T-cell (primary cell): ENCODE data around the gene CLIP2. TPM values are rescaled to one million over a fixed set of nuclear protein-coding genes. Genes with fewer than 3 reads are reported as not detected.

Experiments
- ATAC-seq, 4 experiments: fragments of 200-7000 bp in 3 of 4; fragments of 150-1000 bp in 1 of 4; cut with Tn5 transposase; replicated peaks in 1 of 4; 1 replicate in 3 of 4; 2 replicates in 1 of 4; pipeline ENCODE4 v1.10.0; 2021; ENCODE audit warnings: moderate library complexity in 3 of 4, mild to moderate bottlenecking in 2 of 4, moderate number of reproducible peaks in 1 of 4
- CTCF ChIA-PET, 2 donors: fragments of 300-600 bp; sonication (Branson Sonifier 250); formaldehyde crosslinking; loops; one replicate each; lab custom pipeline; 2022; ENCODE audit warnings: antibody characterized with exemption in 2 of 2; lab: Charles Lee
- POLR2A ChIA-PET, 2 donors: fragments of 300-600 bp; sonication (Branson Sonifier 250); formaldehyde crosslinking; loops; one replicate each; lab custom pipeline; 2022; ENCODE audit warnings: antibody characterized with exemption in 2 of 2; lab: Charles Lee
- DNase-seq, 35 experiments: peaks; one replicate each; pipeline versions ENCODE4 v3.0.0 to v3.0.0-alpha.2; 2013 to 2023
- H3K27ac ChIP-seq: one replicate; pipeline ENCODE4 v1.5.1; 2013; ENCODE audit warnings: low read length
- H3K27me3 ChIP-seq, 2 experiments: replicated peaks in 1 of 2; 1 replicate in 1 of 2; 2 replicates in 1 of 2; pipeline versions ENCODE4 v1.6.1 to v1.7.0; 2013; ENCODE audit warnings: low read length in 1 of 2, mixed read lengths in 1 of 2; ENCODE audit not compliant: control insufficient read depth in 2 of 2, insufficient read depth in 2 of 2; ENCODE audit errors: extremely low read depth in 1 of 2
- H3K36me3 ChIP-seq, 2 donors: 1 replicate in 1 of 2; 2 replicates in 1 of 2; pipeline versions ENCODE4 v1.6.1 to v1.7.0; 2013; ENCODE audit warnings: low read length in 1 of 2; ENCODE audit not compliant: control insufficient read depth in 2 of 2, insufficient read depth in 1 of 2; ENCODE audit errors: extremely low read depth in 1 of 2
- H3K4me1 ChIP-seq, 2 experiments: 1 replicate in 1 of 2; 2 replicates in 1 of 2; pipeline versions ENCODE4 v1.6.1 to v1.7.0; 2013; ENCODE audit warnings: low read length in 2 of 2, mixed read lengths in 1 of 2; ENCODE audit not compliant: insufficient read depth in 2 of 2, control insufficient read depth in 1 of 2; ENCODE audit errors: extremely low read depth in 1 of 2
- H3K4me3 ChIP-seq, 2 donors: 1 replicate in 1 of 2; 2 replicates in 1 of 2; pipeline versions ENCODE4 v1.5.1 to v1.7.0; 2013; ENCODE audit warnings: mild to moderate bottlenecking in 2 of 2, low read length in 1 of 2, moderate library complexity in 1 of 2; ENCODE audit not compliant: control insufficient read depth in 1 of 2; ENCODE audit errors: extremely low read depth in 1 of 2
- H3K9me3 ChIP-seq: 2 replicates; pipeline ENCODE4 v1.7.0; 2013
- H3K27ac Mint-ChIP-seq, 2 donors: one replicate each; pipeline ENCODE4 v1.8.0; 2020 to 2021; ENCODE audit warnings: mild to moderate bottlenecking in 2 of 2, mixed read lengths in 2 of 2
- H3K27me3 Mint-ChIP-seq, 2 donors: one replicate each; pipeline ENCODE4 v1.8.0; 2021 to 2022; ENCODE audit warnings: mixed read lengths in 2 of 2
- H3K36me3 Mint-ChIP-seq: one replicate; pipeline ENCODE4 v1.8.0; 2021; ENCODE audit warnings: mixed read lengths
- H3K4me1 Mint-ChIP-seq, 3 donors: one replicate each; pipeline ENCODE4 v1.8.0; 2020 to 2022; ENCODE audit warnings: mixed read lengths in 3 of 3, mild to moderate bottlenecking in 1 of 3
- H3K4me3 Mint-ChIP-seq, 3 donors: one replicate each; pipeline ENCODE4 v1.8.0; 2020 to 2022; ENCODE audit warnings: mild to moderate bottlenecking in 3 of 3, mixed read lengths in 3 of 3, moderate library complexity in 3 of 3
- H3K9me3 Mint-ChIP-seq, 3 donors: one replicate each; pipeline ENCODE4 v1.8.0; 2020 to 2022; ENCODE audit warnings: mixed read lengths in 3 of 3
- WGBS: methylation state at CpG from one replicate; pipeline ENCODE4 v1.1.5; 2013; ENCODE audit warnings: missing lambda C conversion rate; ENCODE audit not compliant: insufficient coverage; 5-methylcytosine and 5-hydroxymethylcytosine counted together
- total RNA-seq, 35 experiments: library from RNA in 6 of 35; stranded (reverse) in 6 of 35; fragments of 120-200 nt in 1 of 35; gene quantifications; one replicate each; pipeline versions ENCODE4 v1.2.1 to v1.2.4 and lab custom pipeline; 2013 to 2026

Gene CLIP2
- total RNA-seq, 5 donors from 2014 or later (not counting 1 experiment from before 2014, with no cell fraction given), result 3.1 to 8.5 (median 6.3) TPM

- no peaks in the 10 kb centered on the region for H3K36me3 ChIP-seq
- WGBS, result 82% methylated on average over 4 of the region's 5 CpGs
- Mint-ChIP-seq H3K27ac (no peak overlapping the region), H3K27me3 (peaks cover 0 to 3% of the 10 kb centered on the region in 2 donors), H3K36me3 (no peaks in the 10 kb centered on the region), H3K4me1 (peaks cover 17 to 26% (median 20%) of the 10 kb centered on the region in 3 donors), H3K9me3 (no peaks in the 10 kb centered on the region), H3K4me3 (peak overlapping the region in 1 of 3 donors; percentile 18)
- H3K4me3 ChIP-seq, result no peak overlapping the region
- no peaks in the 10 kb centered on the region for H3K9me3 ChIP-seq
- ChIA-PET POLR2A (no interaction called here), CTCF (no interaction called here)
- no peak for ATAC-seq
- no peak for DNase-seq
- no peak overlapping the region for H3K27ac ChIP-seq
- H3K4me1 ChIP-seq, result peaks cover 7 to 26% of the 10 kb centered on the region in 2 experiments
- H3K27me3 ChIP-seq, result peaks cover 0 to 36% of the 10 kb centered on the region in 2 experiments
Measured at GRCh38 chr7:74291535-74291934, 2.3 kb downstream of the CLIP2 start.

- Mint-ChIP-seq H3K27ac (no peak overlapping the region), H3K9me3 (no peaks in the 10 kb centered on the region), H3K4me3 (no peak overlapping the region), H3K4me1 (peaks cover 16 to 25% (median 20%) of the 10 kb centered on the region in 3 donors), H3K27me3 (peaks cover 0 to 3% of the 10 kb centered on the region in 2 donors), H3K36me3 (no peaks in the 10 kb centered on the region)
- Histone ChIP-seq H3K4me3 (no peak overlapping the region), H3K27me3 (peaks cover 0 to 23% of the 10 kb centered on the region in 2 experiments), H3K9me3 (no peaks in the 10 kb centered on the region), H3K4me1 (peaks cover 7 to 26% of the 10 kb centered on the region in 2 experiments), H3K36me3 (no peaks in the 10 kb centered on the region), H3K27ac (no peak overlapping the region)
- 77% methylated on average over 8 of the region's 18 CpGs for WGBS
- DNase-seq, result no peak
- no peak for ATAC-seq
- ChIA-PET CTCF (interaction anchor here in 1 of 2 donors (0.9 kb wide), 1 partner anchor 108 kb away, joined by 3 read pairs; no protein-coding TSS in a partner anchor), POLR2A (no interaction called here)
Measured at GRCh38 chr7:74292757-74293576, 3.8 kb downstream of the CLIP2 start.

DNA sequence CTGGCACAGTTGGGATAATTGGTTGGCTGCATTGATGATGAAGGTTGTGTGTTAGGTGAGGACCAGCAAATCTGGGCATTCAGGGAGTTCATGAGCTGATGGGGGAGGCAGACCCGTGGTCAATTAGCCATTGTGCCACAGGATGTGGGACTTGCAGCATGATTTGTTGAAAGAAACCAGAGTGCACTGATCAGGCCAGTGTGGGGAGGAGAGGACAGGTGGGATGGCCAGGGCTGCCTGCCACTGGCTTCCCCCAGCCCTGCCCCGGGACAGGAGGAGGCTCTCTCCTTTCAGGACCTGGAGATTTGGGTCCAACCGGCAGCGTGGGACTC is 4.3 kb downstream of the CLIP2 start:
- POLR2A ChIA-PET, result no interaction called here
- H3K4me1 Mint-ChIP-seq, result peaks cover 11 to 19% (median 15%) of the 10 kb centered on the region in 3 donors

GRCh38 chr7:74294191-74294998 is 5.2 kb downstream of the CLIP2 start:
- peaks cover 0 to 13% of the 10 kb centered on the region in 2 experiments for H3K27me3 ChIP-seq
- 86% methylated on average over 12 of the region's 17 CpGs for WGBS
- no peaks in the 10 kb centered on the region for H3K9me3 ChIP-seq
- H3K27ac ChIP-seq, result no peak overlapping the region
- no peak overlapping the region for H3K4me3 ChIP-seq
- peaks cover 6 to 13% (median 9%) of the 10 kb centered on the region in 3 donors for H3K4me1 Mint-ChIP-seq
- no peak overlapping the region for H3K27ac Mint-ChIP-seq
- H3K27me3 Mint-ChIP-seq, result peaks cover 0 to 3% of the 10 kb centered on the region in 2 donors
- ATAC-seq, result no peak
- no peaks in the 10 kb centered on the region for H3K9me3 Mint-ChIP-seq
- no peak for DNase-seq
- H3K4me3 Mint-ChIP-seq, result no peak overlapping the region
- CTCF ChIA-PET, result no interaction called here
- no peaks in the 10 kb centered on the region for H3K36me3 Mint-ChIP-seq
- H3K36me3 ChIP-seq, result no peaks in the 10 kb centered on the region
- H3K4me1 ChIP-seq, result peaks cover 6 to 14% of the 10 kb centered on the region in 2 experiments
- POLR2A ChIA-PET, result no interaction called here

More for the DNA sequence above, 4.3 kb downstream of the CLIP2 start:
- H3K27ac ChIP-seq, result no peak overlapping the region
- peaks cover 0 to 3% of the 10 kb centered on the region in 2 donors for H3K27me3 Mint-ChIP-seq
- CTCF ChIA-PET, result no interaction called here
- no peak overlapping the region for H3K4me3 ChIP-seq
- no peak for ATAC-seq
- H3K36me3 Mint-ChIP-seq, result no peaks in the 10 kb centered on the region
- peaks cover 0 to 18% of the 10 kb centered on the region in 2 experiments for H3K27me3 ChIP-seq
- H3K4me1 ChIP-seq, result peaks cover 7 to 20% of the 10 kb centered on the region in 2 experiments
- H3K27ac Mint-ChIP-seq, result no peak overlapping the region
- H3K4me3 Mint-ChIP-seq, result no peak overlapping the region
- no peak for DNase-seq
- no peaks in the 10 kb centered on the region for H3K9me3 Mint-ChIP-seq
- no CpG with 5 or more reads among the region's 4 CpGs for WGBS
- no peaks in the 10 kb centered on the region for H3K36me3 ChIP-seq
- no peaks in the 10 kb centered on the region for H3K9me3 ChIP-seq

DNA sequence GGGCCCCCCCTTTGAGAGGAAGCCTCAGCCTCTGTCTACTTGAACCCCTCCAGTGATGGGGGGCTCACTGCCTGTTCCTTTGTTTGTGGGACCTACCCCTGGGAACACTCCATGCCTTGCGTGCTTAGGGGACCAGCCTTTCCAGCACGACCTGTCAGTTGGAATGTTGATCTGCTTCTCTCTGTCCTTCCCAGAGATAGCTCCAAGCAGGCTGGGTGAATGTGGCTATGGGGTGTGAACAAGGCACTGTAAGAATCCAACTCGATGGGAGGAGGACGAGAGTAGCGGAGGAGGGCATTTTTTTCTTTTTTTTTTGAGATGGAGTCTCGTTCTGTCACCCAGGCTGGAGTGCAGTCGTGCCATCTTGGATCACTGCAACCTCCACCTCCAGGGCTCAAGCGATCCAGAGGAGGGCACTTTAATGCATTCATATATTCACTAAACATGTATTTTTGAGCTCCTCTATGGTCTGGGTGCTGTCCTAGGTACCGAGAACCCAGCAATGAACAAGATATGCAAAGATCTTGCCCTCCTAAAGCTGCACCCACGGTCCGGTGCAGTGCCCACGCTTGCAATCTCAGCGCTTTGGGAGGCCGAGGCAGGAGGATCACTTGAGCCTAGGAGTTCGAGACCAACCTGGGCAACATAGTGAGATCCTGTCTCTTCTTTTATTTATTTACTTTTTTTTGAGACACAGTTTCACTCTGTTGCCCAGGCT is 8.5 kb downstream of the CLIP2 start:
- Mint-ChIP-seq H3K36me3 (no peaks in the 10 kb centered on the region), H3K9me3 (no peaks in the 10 kb centered on the region), H3K27ac (no peak overlapping the region), H3K4me1 (peaks cover 0 to 4% (median 0%) of the 10 kb centered on the region in 3 donors), H3K4me3 (no peak overlapping the region), H3K27me3 (peaks cover 0 to 3% of the 10 kb centered on the region in 2 donors)
- CTCF ChIA-PET, result no interaction called here
- Histone ChIP-seq H3K36me3 (no peaks in the 10 kb centered on the region), H3K27ac (no peak overlapping the region), H3K27me3 (peaks cover 0 to 3% of the 10 kb centered on the region in 2 experiments), H3K4me1 (no peaks in the 10 kb centered on the region), H3K9me3 (no peaks in the 10 kb centered on the region), H3K4me3 (no peak overlapping the region)
- POLR2A ChIA-PET, result no interaction called here
- DNase-seq (no peak), ATAC-seq (no peak)
- WGBS, result 87% methylated on average over 8 of the region's 15 CpGs

- POLR2A ChIA-PET, result no interaction called here
Measured at GRCh38 chr7:74299401-74299800, 10.2 kb downstream of the CLIP2 start.

More at GRCh38 chr7:74299401-74299800, 10.2 kb downstream of the CLIP2 start:
- no peaks in the 10 kb centered on the region for H3K4me1 ChIP-seq
- Mint-ChIP-seq H3K27me3 (no peaks in the 10 kb centered on the region), H3K27ac (no peak overlapping the region), H3K4me1 (no peaks in the 10 kb centered on the region), H3K36me3 (no peaks in the 10 kb centered on the region), H3K4me3 (no peak overlapping the region), H3K9me3 (no peaks in the 10 kb centered on the region)
- H3K27me3 ChIP-seq, result no peaks in the 10 kb centered on the region
- no peaks in the 10 kb centered on the region for H3K36me3 ChIP-seq
- no peak for ATAC-seq
- CTCF ChIA-PET, result no interaction called here
- no peak overlapping the region for H3K27ac ChIP-seq
- H3K4me3 ChIP-seq, result no peak overlapping the region
- no peaks in the 10 kb centered on the region for H3K9me3 ChIP-seq
- WGBS, result no CpG with 5 or more reads among the region's 8 CpGs
- DNase-seq, result no peak
